GM10266 (cell line): ENCODE data around the gene UNC13D.

ENCODE experiments used
- DNase-seq: peaks from one replicate; pipeline ENCODE4 v3.0.0; 2012; ENCODE audit errors: extremely low spot score
- TF ChIP-seq, protein P1 (sequence below): IDR thresholded peaks from 2 replicates; pipeline ENCODE4 v1.5.1; 2012; ENCODE audit warnings: mild to moderate bottlenecking, low read depth; ENCODE audit not compliant: control insufficient read depth, insufficient read depth; ENCODE audit errors: missing control alignments

UNC13D gene

GRCh38 chr17:75832652-75833400 is 11.4 kb downstream of the UNC13D start:
- TF ChIP-seq, protein P1, sequence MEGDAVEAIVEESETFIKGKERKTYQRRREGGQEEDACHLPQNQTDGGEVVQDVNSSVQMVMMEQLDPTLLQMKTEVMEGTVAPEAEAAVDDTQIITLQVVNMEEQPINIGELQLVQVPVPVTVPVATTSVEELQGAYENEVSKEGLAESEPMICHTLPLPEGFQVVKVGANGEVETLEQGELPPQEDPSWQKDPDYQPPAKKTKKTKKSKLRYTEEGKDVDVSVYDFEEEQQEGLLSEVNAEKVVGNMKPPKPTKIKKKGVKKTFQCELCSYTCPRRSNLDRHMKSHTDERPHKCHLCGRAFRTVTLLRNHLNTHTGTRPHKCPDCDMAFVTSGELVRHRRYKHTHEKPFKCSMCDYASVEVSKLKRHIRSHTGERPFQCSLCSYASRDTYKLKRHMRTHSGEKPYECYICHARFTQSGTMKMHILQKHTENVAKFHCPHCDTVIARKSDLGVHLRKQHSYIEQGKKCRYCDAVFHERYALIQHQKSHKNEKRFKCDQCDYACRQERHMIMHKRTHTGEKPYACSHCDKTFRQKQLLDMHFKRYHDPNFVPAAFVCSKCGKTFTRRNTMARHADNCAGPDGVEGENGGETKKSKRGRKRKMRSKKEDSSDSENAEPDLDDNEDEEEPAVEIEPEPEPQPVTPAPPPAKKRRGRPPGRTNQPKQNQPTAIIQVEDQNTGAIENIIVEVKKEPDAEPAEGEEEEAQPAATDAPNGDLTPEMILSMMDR = no peak
- peak; percentile 52 for DNase-seq

DNA sequence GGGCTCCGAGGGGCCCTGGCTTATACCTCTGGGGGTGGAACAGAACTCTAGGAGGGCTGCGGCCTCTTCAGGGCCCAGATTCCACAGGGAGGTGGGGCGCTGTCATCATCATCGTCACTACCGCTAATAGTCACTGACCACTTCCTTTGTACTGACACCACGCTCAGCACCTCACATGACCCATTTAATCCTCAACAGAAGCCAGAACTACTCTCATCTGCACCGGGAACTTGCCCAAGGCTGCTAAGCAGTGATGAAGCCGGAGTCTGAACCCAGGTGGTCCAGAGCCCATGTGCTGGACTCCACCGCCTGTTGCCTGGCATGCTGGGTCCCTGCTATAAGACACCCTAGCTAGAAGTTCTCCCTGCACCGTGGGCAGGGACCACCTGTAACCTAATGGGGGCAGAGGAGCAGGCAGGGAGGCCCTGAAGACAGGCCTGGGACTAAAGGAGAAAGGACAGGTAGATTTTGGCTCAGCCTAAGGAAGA is 12.0 kb downstream of the UNC13D start:
- peak; percentile 40 for DNase-seq
- TF ChIP-seq, protein P1 = no peak

GRCh38 chr17:75831032-75831571 is 13.1 kb downstream of the UNC13D start:
- no peak for DNase-seq
- TF ChIP-seq, protein P1 = no peak

GRCh38 chr17:75830164-75831031 is 13.8 kb downstream of the UNC13D start:
- DNase-seq = peak; percentile 65
- TF ChIP-seq, protein P1 = peak; percentile 59

DNA sequence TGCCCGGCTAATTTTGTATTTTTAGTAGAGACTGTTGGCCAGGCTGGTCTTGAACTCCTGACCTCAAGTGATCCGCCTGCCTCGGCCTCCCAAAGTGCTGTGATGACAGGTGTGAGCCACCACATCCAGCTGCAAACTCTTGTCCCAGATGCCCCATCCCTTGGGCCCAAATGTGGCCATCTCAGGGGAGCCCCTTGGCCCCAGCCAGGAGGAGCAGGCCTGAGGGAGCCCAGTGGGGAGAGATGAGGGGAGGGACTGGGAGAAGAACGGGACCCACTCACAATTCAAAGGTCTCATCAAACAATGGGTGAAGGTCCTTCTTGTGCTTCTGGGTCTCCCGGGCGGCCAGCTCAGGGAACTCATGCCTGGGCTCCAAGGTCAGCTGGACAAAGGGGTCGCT is 14.5 kb downstream of the UNC13D start:
- TF ChIP-seq, protein P1 = no peak
- peak; percentile 20 for DNase-seq

- TF ChIP-seq, protein P1 = no peak
- peak; percentile 25 for DNase-seq
Observed at GRCh38 chr17:75828741-75829140, 15.5 kb downstream of the UNC13D start.
